H9 (cell line): Measurements from ENCODE around the gene RAB3IL1. TPM values are rescaled to one million over a fixed set of nuclear protein-coding genes. Genes with fewer than 3 reads are reported as not detected.

Experiments
- DNase-seq: peaks from one replicate; pipeline ENCODE4 v3.0.0-alpha.2; 2017
- H2AFZ ChIP-seq: one replicate; pipeline ENCODE4 v1.6.1; 2013; ENCODE audit warnings: mild to moderate bottlenecking, low read length, control low read depth, moderate library complexity
- H2AK5ac ChIP-seq: 2 replicates; pipeline ENCODE4 v1.6.1; 2013; ENCODE audit warnings: low read length, control low read depth, mixed read lengths; ENCODE audit not compliant: insufficient read length
- H2BK120ac ChIP-seq: one replicate; pipeline ENCODE4 v1.6.1; 2013; ENCODE audit warnings: low read depth, mild to moderate bottlenecking, low read length, control low read depth, inconsistent platforms; ENCODE audit not compliant: poor library complexity, severe bottlenecking
- H2BK12ac ChIP-seq: 2 replicates; pipeline ENCODE4 v1.6.1; 2013; ENCODE audit warnings: low read length, control low read depth, mixed read lengths, low read depth; ENCODE audit not compliant: insufficient read length
- H2BK15ac ChIP-seq: 2 replicates; pipeline ENCODE4 v1.6.1; 2013; ENCODE audit warnings: low read depth, low read length, control low read depth
- H2BK20ac ChIP-seq: one replicate; pipeline ENCODE4 v1.6.1; 2013; ENCODE audit warnings: low read depth, mild to moderate bottlenecking, low read length, control low read depth, inconsistent platforms; ENCODE audit not compliant: poor library complexity, severe bottlenecking
- H2BK5ac ChIP-seq: 2 replicates; pipeline ENCODE4 v1.6.1; 2013; ENCODE audit warnings: low read length, control low read depth, mixed read lengths; ENCODE audit not compliant: insufficient read length
- H3K14ac ChIP-seq: 2 replicates; pipeline ENCODE4 v1.6.1; 2013; ENCODE audit warnings: low read length, control low read depth; ENCODE audit not compliant: insufficient read depth
- H3K18ac ChIP-seq: 2 replicates; pipeline ENCODE4 v1.6.1; 2013; ENCODE audit warnings: low read depth, mild to moderate bottlenecking, mixed read lengths, low read length, control low read depth; ENCODE audit not compliant: insufficient read length
- H3K23ac ChIP-seq: 2 replicates; pipeline ENCODE4 v1.6.1; 2013; ENCODE audit warnings: low read length, control low read depth, mixed read lengths, low read depth; ENCODE audit not compliant: insufficient read length
- H3K23me2 ChIP-seq: 2 replicates; pipeline ENCODE4 v1.6.1; 2013; ENCODE audit warnings: low read depth, mild to moderate bottlenecking, mixed read lengths, low read length, control low read depth; ENCODE audit not compliant: insufficient read length, poor library complexity, severe bottlenecking
- H3K27ac ChIP-seq: 2 replicates; pipeline ENCODE4 v1.5.1; 2013; ENCODE audit warnings: low read length, control low read depth, mixed read lengths, low read depth; ENCODE audit not compliant: insufficient read length
- H3K27me3 ChIP-seq: 2 replicates; pipeline ENCODE4 v1.6.1; 2013; ENCODE audit warnings: low read length, control low read depth, inconsistent platforms; ENCODE audit not compliant: insufficient read depth
- H3K4ac ChIP-seq: 2 replicates; pipeline ENCODE4 v1.6.1; 2013; ENCODE audit warnings: low read depth, mild to moderate bottlenecking, control low read depth, inconsistent platforms, low read length, moderate library complexity
- H3K4me1 ChIP-seq: 2 replicates; pipeline ENCODE4 v1.6.1; 2013; ENCODE audit warnings: low read length, control low read depth, inconsistent platforms; ENCODE audit not compliant: insufficient read depth
- H3K4me2 ChIP-seq: 2 replicates; pipeline ENCODE4 v1.6.1; 2013; ENCODE audit warnings: low read length, control low read depth, mixed read lengths; ENCODE audit not compliant: insufficient read length, insufficient read depth
- H3K56ac ChIP-seq: 2 replicates; pipeline ENCODE4 v1.6.1; 2013; ENCODE audit warnings: low read depth, mild to moderate bottlenecking, mixed read lengths, low read length, control low read depth; ENCODE audit not compliant: insufficient read length
- H3K79me1 ChIP-seq: 2 replicates; pipeline ENCODE4 v1.6.1; 2013; ENCODE audit warnings: low read depth, mild to moderate bottlenecking, moderate library complexity, low read length, control low read depth, inconsistent platforms; ENCODE audit not compliant: insufficient read depth, poor library complexity, severe bottlenecking
- H3K79me2 ChIP-seq: 2 replicates; pipeline ENCODE4 v1.6.1; 2013; ENCODE audit warnings: low read length, control low read depth, inconsistent platforms; ENCODE audit not compliant: insufficient read depth
- H3K9ac ChIP-seq: 2 replicates; pipeline ENCODE4 v1.6.1; 2013; ENCODE audit warnings: low read length, control low read depth, mixed read lengths; ENCODE audit not compliant: insufficient read length; ENCODE audit errors: extremely low read depth
- H3K9me3 ChIP-seq: one replicate; pipeline ENCODE4 v1.6.1; 2013; ENCODE audit warnings: low read depth, low read length, inconsistent platforms; ENCODE audit not compliant: control insufficient read depth
- H3T11ph ChIP-seq: one replicate; pipeline ENCODE4 v1.6.1; 2013; ENCODE audit warnings: mild to moderate bottlenecking, low read length, control low read depth, inconsistent platforms
- H4K20me1 ChIP-seq: one replicate; pipeline ENCODE4 v1.6.1; 2013; ENCODE audit not compliant: control insufficient read depth, insufficient read length, insufficient read depth
- H4K5ac ChIP-seq: 2 replicates; pipeline ENCODE4 v1.6.1; 2013; ENCODE audit warnings: low read depth, mild to moderate bottlenecking, mixed read lengths, low read length, control low read depth; ENCODE audit not compliant: insufficient read length
- H4K8ac ChIP-seq: replicated peaks from 2 replicates; pipeline ENCODE4 v1.6.1; 2013; ENCODE audit warnings: low read length, control low read depth, mixed read lengths, low read depth; ENCODE audit not compliant: insufficient read length
- H4K91ac ChIP-seq: 2 replicates; pipeline ENCODE4 v1.6.1; 2013; ENCODE audit warnings: low read depth, mild to moderate bottlenecking, moderate library complexity, mixed read lengths, low read length, control low read depth; ENCODE audit not compliant: insufficient read length
- H3K27ac Mint-ChIP-seq, 3 experiments: 2 replicates in 2 of 3; 3 replicates in 1 of 3; pipeline ENCODE4 v1.8.0; 2020 to 2021; ENCODE audit warnings: mixed read lengths in 3 of 3, mild to moderate bottlenecking in 1 of 3, moderate library complexity in 1 of 3
- H3K27me3 Mint-ChIP-seq: 2 replicates; pipeline ENCODE4 v1.8.0; 2021; ENCODE audit warnings: low read depth, mild to moderate bottlenecking, moderate library complexity, mixed read lengths
- H3K36me3 Mint-ChIP-seq, 3 experiments: 2 replicates in 2 of 3; 3 replicates in 1 of 3; pipeline ENCODE4 v1.8.0; 2020 to 2021; ENCODE audit warnings: low read depth in 3 of 3, mixed read lengths in 3 of 3; ENCODE audit not compliant: insufficient read depth in 1 of 3
- H3K4me1 Mint-ChIP-seq, 2 experiments: 2 replicates each; pipeline ENCODE4 v1.8.0; 2020; ENCODE audit warnings: mixed read lengths in 2 of 2
- H3K4me3 Mint-ChIP-seq, 2 experiments: 2 replicates in 1 of 2; 3 replicates in 1 of 2; pipeline ENCODE4 v1.8.0; 2020 to 2021; ENCODE audit warnings: mild to moderate bottlenecking in 2 of 2, mixed read lengths in 2 of 2, moderate library complexity in 1 of 2
- H3K9me3 Mint-ChIP-seq, 2 experiments: 2 replicates in 1 of 2; 3 replicates in 1 of 2; pipeline ENCODE4 v1.8.0; 2020; ENCODE audit warnings: mild to moderate bottlenecking in 2 of 2, mixed read lengths in 2 of 2, moderate library complexity in 1 of 2
- CTCF ChIP-seq: fragments of 200-600 bp; sonication (generic); conservative IDR thresholded peaks from 3 replicates; pipeline ENCODE4 v1.8.0; 2021; ENCODE audit warnings: antibody characterized with exemption, mild to moderate bottlenecking
- WGBS: extraction: QIAGEN DNeasy Blood & Tissue Kit; methylation state at CpG from one replicate; pipeline ENCODE4 v1.1.7; 2013; ENCODE audit warnings: missing lambda C conversion rate, low lambda C conversion rate, mixed read lengths; ENCODE audit not compliant: insufficient read length; ENCODE audit errors: extremely low coverage; 5-methylcytosine and 5-hydroxymethylcytosine counted together
- total RNA-seq: library from RNA; stranded (reverse); gene quantifications from 2 replicates; pipeline ENCODE4 v1.2.1, GENCODE V29; 2021

The RAB3IL1 gene
- total RNA-seq, 1 experiment from 2014 or later, result 2.4 TPM

- no peak overlapping the region for H4K5ac ChIP-seq
- H3K79me1 ChIP-seq, result no peaks in the 10 kb centered on the region
- WGBS, result no CpG with 5 or more reads among the region's 11 CpGs
- H2BK20ac ChIP-seq, result no peak overlapping the region
- no peak for DNase-seq
- H3K4me1 Mint-ChIP-seq, result peaks cover 21 to 28% of the 10 kb centered on the region in 2 experiments
- no peaks in the 10 kb centered on the region for H4K20me1 ChIP-seq
- H2AFZ ChIP-seq, result no peak overlapping the region
- no peak overlapping the region for H3K56ac ChIP-seq
- H3K4me1 ChIP-seq, result peaks cover 4% of the 10 kb centered on the region; the same call in 1 of the 2 replicates
- H3K23me2 ChIP-seq, result peaks cover 2% of the 10 kb centered on the region
- no peak overlapping the region for H4K8ac ChIP-seq
- no peak overlapping the region for H2BK12ac ChIP-seq
- H2BK15ac ChIP-seq, result no peak overlapping the region
- no peak for TF ChIP-seq CTCF
- H3K27me3 ChIP-seq, result no peaks in the 10 kb centered on the region
- no peak overlapping the region for H3K4me3 Mint-ChIP-seq
- no peak overlapping the region for H3K9ac ChIP-seq
- H4K91ac ChIP-seq, result no peak overlapping the region
- no peak overlapping the region for H3K18ac ChIP-seq
- H3T11ph ChIP-seq, result no peak overlapping the region
- H3K79me2 ChIP-seq, result no peaks in the 10 kb centered on the region
- H3K23ac ChIP-seq, result no peak overlapping the region
- H3K4me2 ChIP-seq, result no peak overlapping the region
- no peaks in the 10 kb centered on the region for H3K9me3 Mint-ChIP-seq
- H3K27ac ChIP-seq, result no peak overlapping the region
- no peak overlapping the region for H2BK5ac ChIP-seq
- no peak overlapping the region for H2BK120ac ChIP-seq
- no peak overlapping the region for H3K4ac ChIP-seq
- peak overlapping the region in 2 of 3 experiments; percentile 8 to 10; a peak in 2 of 7 replicates for H3K27ac Mint-ChIP-seq
- no peak overlapping the region for H2AK5ac ChIP-seq
- no peaks in the 10 kb centered on the region; the same call in 1 of the 2 replicates for H3K27me3 Mint-ChIP-seq
- no peak overlapping the region; the same call in 1 of the 2 replicates for H3K14ac ChIP-seq
- peaks cover 0 to 3% (median 0%) of the 10 kb centered on the region in 3 experiments; a peak in 2 of 7 replicates for H3K36me3 Mint-ChIP-seq
- no peaks in the 10 kb centered on the region for H3K9me3 ChIP-seq
Measured at GRCh38 chr11:61880031-61880430, 37.3 kb downstream of the RAB3IL1 start.
